Measurements from ENCODE around the gene SLC25A29. TPM values are rescaled to one million over a fixed set of nuclear protein-coding genes. Genes with fewer than 3 reads are reported as not detected.

The SLC25A29 gene
- total and polyA plus RNA-seq, 2 of the 8 experiments (the other 6 are each of a cell fraction or from before 2014, with no cell fraction given) = 135 to 177 TPM

DNA sequence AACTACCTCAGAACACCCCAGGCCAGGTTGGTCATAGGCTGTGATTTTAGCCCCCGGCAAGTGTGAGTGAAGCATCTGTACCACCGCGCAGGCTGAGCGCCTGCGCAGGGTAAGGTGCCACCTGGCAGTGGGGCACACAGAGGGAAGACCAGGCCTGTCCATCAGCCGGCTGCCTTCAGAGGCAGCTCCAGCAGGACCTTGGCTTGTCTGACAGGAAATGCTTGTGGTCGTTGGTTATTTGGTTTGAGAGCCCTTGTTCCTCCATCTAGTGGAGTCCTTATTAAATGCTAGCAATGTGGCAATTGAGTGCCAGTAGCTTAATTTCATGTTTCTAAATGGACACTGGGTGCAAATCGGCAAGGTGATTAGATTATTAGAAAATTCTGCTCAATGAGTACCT, 27.5 kb downstream of the SLC25A29 start:
- H4K20me1 ChIP-seq (replicated peaks in 1 of 2; ENCODE audit: control insufficient read depth in 1 of 2, insufficient read depth in 2 of 2, low read length in 2 of 2) = peaks cover 10 to 30% of the 10 kb centered on the region in 2 experiments
- no peak overlapping the region for H4K8ac ChIP-seq (ENCODE audit: extremely low read depth, insufficient read depth, low read length)
- peaks cover 20% of the 10 kb centered on the region for H3K79me1 ChIP-seq (ENCODE audit: low read depth, low read length)
- H3K9me3 ChIP-seq (ENCODE audit: insufficient read depth in 2 of 2, low read depth in 1 of 2, low read length in 1 of 2) = no peaks in the 10 kb centered on the region
- H3K14ac ChIP-seq (ENCODE audit: insufficient read length) = no peak overlapping the region
- no peak for FAIRE-seq
- peaks cover 7 to 33% (median 11%) of the 10 kb centered on the region in 4 experiments; a peak in 7 of 8 replicates for H3K36me3 ChIP-seq (ENCODE audit: control insufficient read depth in 2 of 4, insufficient read depth in 4 of 4, low read length in 3 of 4)
- no peak overlapping the region for H4K5ac ChIP-seq (ENCODE audit: insufficient read length, low read depth, low read length)
- H2BK120ac ChIP-seq (replicated peaks; ENCODE audit: low read depth, low read length) = no peak overlapping the region
- no peak overlapping the region for H3K4me3 ChIP-seq (ENCODE audit: extremely low read depth in 1 of 4, insufficient read depth in 2 of 4, low read depth in 3 of 4, low read length in 4 of 4)
- H3K27ac ChIP-seq (ENCODE audit: low read depth, low read length) = no peak overlapping the region
- no peak overlapping the region for H3K18ac ChIP-seq (ENCODE audit: extremely low read depth, low read length)
- no peak overlapping the region for H2BK20ac ChIP-seq (ENCODE audit: low read length)
- H3K27me3 ChIP-seq (replicated peaks in 1 of 4; ENCODE audit: control insufficient read depth in 3 of 4, extremely low read depth in 1 of 4, insufficient read depth in 3 of 4, low read length in 3 of 4) = no peaks in the 10 kb centered on the region
- no peak overlapping the region for H4K91ac ChIP-seq (replicated peaks; ENCODE audit: insufficient read length, low read length)
- no peak overlapping the region for H2BK5ac ChIP-seq (ENCODE audit: low read depth, low read length)
- no peak overlapping the region for H3K23ac ChIP-seq (ENCODE audit: insufficient read length)
- H3K4me1 ChIP-seq (replicated peaks in 1 of 4; ENCODE audit: control insufficient read depth in 3 of 4, insufficient read depth in 4 of 4, low read length in 3 of 4) = peaks cover 0 to 14% (median 2%) of the 10 kb centered on the region in 4 experiments; a peak in 6 of 7 replicates
- no peak for DNase-seq (ENCODE audit: low read depth in 1 of 2, low spot score in 2 of 2)
- no peaks in the 10 kb centered on the region for H3K23me2 ChIP-seq (ENCODE audit: low read depth, low read length)
- H2BK12ac ChIP-seq (ENCODE audit: low read depth, low read length) = no peak overlapping the region
- ChIA-PET CTCF (ENCODE audit: partially characterized antibody) (interaction anchor here (1.8 kb wide), 1 partner anchor 10 kb away, joined by 6 read pairs; no protein-coding TSS in a partner anchor), POLR2A (ENCODE audit: partially characterized antibody) (interaction anchor here (0.7 kb wide), 1 partner anchor 41 kb away, joined by 3 read pairs; no protein-coding TSS in a partner anchor)
- H3K4ac ChIP-seq (replicated peaks; ENCODE audit: insufficient read length, low read depth, low read length) = no peak overlapping the region
- 96% methylated on average over 8 of the region's 8 CpGs; no CpG with 5 or more reads in 1 of the 2 experiments for WGBS, 2 experiments (ENCODE audit: extremely low coverage in 1 of 2, insufficient coverage in 1 of 2, insufficient read length in 1 of 2, insufficient replicate concordance in 2 of 2, low coverage in 1 of 2, low lambda C conversion rate in 2 of 2, missing lambda C conversion rate in 1 of 2)
- H3K9ac ChIP-seq (replicated peaks in 1 of 4; ENCODE audit: extremely low read depth in 1 of 4, low read depth in 3 of 4, low read length in 3 of 4) = no peak overlapping the region
- H3K79me2 ChIP-seq (ENCODE audit: control insufficient read depth in 1 of 2, insufficient read depth in 2 of 2, low read length in 2 of 2) = peaks cover 6 to 83% of the 10 kb centered on the region in 2 experiments
- H2AK5ac ChIP-seq (ENCODE audit: low read depth, low read length) = no peak overlapping the region
- H2AFZ ChIP-seq (ENCODE audit: low read length) = no peak overlapping the region
- no peak overlapping the region for H3K56ac ChIP-seq (replicated peaks; ENCODE audit: insufficient read length, low read depth, low read length)
- H2BK15ac ChIP-seq (ENCODE audit: low read length) = no peak overlapping the region
- H3K4me2 ChIP-seq (ENCODE audit: insufficient read depth in 1 of 2, low read depth in 2 of 2, low read length in 2 of 2) = no peak overlapping the region
- TF ChIP-seq, protein P1, sequence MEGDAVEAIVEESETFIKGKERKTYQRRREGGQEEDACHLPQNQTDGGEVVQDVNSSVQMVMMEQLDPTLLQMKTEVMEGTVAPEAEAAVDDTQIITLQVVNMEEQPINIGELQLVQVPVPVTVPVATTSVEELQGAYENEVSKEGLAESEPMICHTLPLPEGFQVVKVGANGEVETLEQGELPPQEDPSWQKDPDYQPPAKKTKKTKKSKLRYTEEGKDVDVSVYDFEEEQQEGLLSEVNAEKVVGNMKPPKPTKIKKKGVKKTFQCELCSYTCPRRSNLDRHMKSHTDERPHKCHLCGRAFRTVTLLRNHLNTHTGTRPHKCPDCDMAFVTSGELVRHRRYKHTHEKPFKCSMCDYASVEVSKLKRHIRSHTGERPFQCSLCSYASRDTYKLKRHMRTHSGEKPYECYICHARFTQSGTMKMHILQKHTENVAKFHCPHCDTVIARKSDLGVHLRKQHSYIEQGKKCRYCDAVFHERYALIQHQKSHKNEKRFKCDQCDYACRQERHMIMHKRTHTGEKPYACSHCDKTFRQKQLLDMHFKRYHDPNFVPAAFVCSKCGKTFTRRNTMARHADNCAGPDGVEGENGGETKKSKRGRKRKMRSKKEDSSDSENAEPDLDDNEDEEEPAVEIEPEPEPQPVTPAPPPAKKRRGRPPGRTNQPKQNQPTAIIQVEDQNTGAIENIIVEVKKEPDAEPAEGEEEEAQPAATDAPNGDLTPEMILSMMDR (IDR thresholded peaks at IDR 0.05; ENCODE audit: control extremely low read depth in 1 of 3, insufficient read depth in 1 of 3, low read depth in 1 of 3, low read length in 3 of 3) = no peak
- TF ChIP-seq POLR2AphosphoS5 (IDR thresholded peaks at IDR 0.05; ENCODE audit: low read depth, low read length) (no peak), TCF12 (IDR thresholded peaks at IDR 0.05; ENCODE audit: low read depth, low read length) (no peak), KDM5A (IDR thresholded peaks at IDR 0.05; ENCODE audit: low read length) (no peak), HDAC2 (IDR thresholded peaks at IDR 0.05; ENCODE audit: borderline replicate concordance in 1 of 2, low read depth in 2 of 2, low read length in 2 of 2) (no peak), ASH2L (IDR thresholded peaks at IDR 0.05; ENCODE audit: low read length) (no peak), CTBP2 (IDR thresholded peaks at IDR 0.05; ENCODE audit: borderline replicate concordance, insufficient read depth, insufficient read length, low read length) (no peak), SIN3A (conservative IDR thresholded peaks at IDR 0.05 in 1 of 2, IDR thresholded peaks at IDR 0.05 in 1 of 2; ENCODE audit: low read depth in 1 of 2, low read length in 2 of 2) (no peak), BRCA1 (IDR thresholded peaks at IDR 0.05; ENCODE audit: low read depth, low read length) (no peak)
- TF ChIP-seq, protein P2, sequence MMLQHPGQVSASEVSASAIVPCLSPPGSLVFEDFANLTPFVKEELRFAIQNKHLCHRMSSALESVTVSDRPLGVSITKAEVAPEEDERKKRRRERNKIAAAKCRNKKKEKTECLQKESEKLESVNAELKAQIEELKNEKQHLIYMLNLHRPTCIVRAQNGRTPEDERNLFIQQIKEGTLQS (IDR thresholded peaks at IDR 0.05; ENCODE audit: insufficient read depth, low read depth, low read length) = no peak

Data from H1 (cell line).